Stimulated activated CD4-positive, alpha-beta T cell treated with anti-CD3 and anti-CD28 coated beads, Interleukin-1b, Interleukin-23, amount 100 ng/mL, for 4 hours (primary cell): ENCODE results near the gene LRRC3.

ENCODE experiments used
- DNase-seq, 2 donors: peaks; one replicate each; pipeline ENCODE4 v3.0.0-alpha.2; 2020; ENCODE audit warnings: low read depth in 2 of 2

LRRC3 gene

DNA sequence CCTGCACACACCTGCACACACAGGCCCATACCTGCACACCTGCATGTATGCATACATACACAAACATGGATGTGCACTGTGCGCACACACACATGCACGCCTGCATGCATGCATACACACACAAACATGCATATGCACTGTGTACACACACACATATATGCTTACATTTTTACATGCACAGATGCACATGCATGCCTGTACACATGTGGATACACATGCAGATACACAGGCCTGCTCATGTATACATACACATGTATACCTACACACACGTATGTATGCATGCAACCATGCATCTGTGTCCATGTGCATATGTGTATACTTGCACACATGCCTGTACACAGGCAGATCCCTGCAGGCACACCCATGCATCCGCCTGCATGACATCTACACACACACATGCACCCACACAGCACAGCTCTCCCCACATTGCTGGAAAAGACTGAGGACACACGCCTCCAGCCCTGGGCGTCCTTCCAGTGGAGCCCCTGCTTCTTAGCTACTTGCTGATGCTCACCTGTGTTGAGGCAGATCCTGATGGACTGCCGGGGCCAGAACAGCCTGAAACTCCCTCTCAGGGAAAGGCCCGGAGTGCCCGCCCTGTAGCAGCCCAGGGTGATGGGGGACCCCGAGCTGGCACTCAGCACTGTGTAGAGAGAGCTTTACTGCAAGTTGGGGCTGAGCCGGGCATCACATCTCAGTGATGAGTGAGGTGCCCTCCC, 56.1 kb downstream of the LRRC3 start:
- no peak for DNase-seq
